Astrocyte (in vitro differentiated cells and primary cell): ENCODE data around the gene PPM1N.

Experiments
- EZH2 ChIP-seq: IDR thresholded peaks from 2 replicates; pipeline ENCODE4 v1.6.1; 2012; ENCODE audit warnings: mild to moderate bottlenecking, low read length, inconsistent platforms; ENCODE audit not compliant: insufficient read depth
- TF ChIP-seq, protein P1 (sequence below): IDR thresholded peaks from 2 replicates; pipeline ENCODE4 v1.5.1; 2011; ENCODE audit warnings: low read depth, mild to moderate bottlenecking, inconsistent platforms, low read length, moderate library complexity; ENCODE audit not compliant: insufficient read depth

DNA sequence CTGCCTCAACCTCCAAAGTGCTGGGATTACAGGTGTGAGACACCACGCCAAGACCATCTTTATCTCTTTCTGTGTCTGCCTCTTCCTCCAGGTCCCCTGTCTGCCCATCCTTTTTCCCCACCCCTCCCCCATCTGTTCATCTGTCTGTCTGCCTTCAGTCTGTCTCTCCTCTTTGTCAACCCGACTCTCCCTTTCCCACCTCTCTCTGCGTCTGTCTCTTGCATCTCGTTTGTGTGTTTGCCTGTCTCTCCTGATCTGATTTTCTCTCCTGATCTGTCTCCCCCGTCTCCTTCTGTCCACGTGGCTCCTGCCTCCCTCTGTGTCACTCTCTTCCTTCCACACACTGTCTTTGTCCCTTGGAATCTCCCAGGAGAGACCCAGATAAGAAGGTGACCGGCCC, 19.0 kb downstream of the PPM1N start:
- TF ChIP-seq, protein P1, sequence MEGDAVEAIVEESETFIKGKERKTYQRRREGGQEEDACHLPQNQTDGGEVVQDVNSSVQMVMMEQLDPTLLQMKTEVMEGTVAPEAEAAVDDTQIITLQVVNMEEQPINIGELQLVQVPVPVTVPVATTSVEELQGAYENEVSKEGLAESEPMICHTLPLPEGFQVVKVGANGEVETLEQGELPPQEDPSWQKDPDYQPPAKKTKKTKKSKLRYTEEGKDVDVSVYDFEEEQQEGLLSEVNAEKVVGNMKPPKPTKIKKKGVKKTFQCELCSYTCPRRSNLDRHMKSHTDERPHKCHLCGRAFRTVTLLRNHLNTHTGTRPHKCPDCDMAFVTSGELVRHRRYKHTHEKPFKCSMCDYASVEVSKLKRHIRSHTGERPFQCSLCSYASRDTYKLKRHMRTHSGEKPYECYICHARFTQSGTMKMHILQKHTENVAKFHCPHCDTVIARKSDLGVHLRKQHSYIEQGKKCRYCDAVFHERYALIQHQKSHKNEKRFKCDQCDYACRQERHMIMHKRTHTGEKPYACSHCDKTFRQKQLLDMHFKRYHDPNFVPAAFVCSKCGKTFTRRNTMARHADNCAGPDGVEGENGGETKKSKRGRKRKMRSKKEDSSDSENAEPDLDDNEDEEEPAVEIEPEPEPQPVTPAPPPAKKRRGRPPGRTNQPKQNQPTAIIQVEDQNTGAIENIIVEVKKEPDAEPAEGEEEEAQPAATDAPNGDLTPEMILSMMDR, result no peak
- no peak for TF ChIP-seq EZH2
